Stimulated activated CD4-positive, alpha-beta T cell treated with anti-CD3 and anti-CD28 coated beads, Interleukin-2, amount 100 ng/mL, for 24 hours (primary cell): ENCODE results near the gene HSDL2.
"Not testable (repeated sequence)": the region's sequence is repeated elsewhere in the genome, so short reads cannot be mapped to it uniquely, and the experiment has no call there.

Experiments
- DNase-seq, 2 donors: peaks; one replicate each; pipeline ENCODE4 v3.0.0-alpha.2; 2020

Gene HSDL2

GRCh38 chr9:112403614-112404201 lies 23.8 kb downstream of the HSDL2 start:
- DNase-seq: no peak

DNA sequence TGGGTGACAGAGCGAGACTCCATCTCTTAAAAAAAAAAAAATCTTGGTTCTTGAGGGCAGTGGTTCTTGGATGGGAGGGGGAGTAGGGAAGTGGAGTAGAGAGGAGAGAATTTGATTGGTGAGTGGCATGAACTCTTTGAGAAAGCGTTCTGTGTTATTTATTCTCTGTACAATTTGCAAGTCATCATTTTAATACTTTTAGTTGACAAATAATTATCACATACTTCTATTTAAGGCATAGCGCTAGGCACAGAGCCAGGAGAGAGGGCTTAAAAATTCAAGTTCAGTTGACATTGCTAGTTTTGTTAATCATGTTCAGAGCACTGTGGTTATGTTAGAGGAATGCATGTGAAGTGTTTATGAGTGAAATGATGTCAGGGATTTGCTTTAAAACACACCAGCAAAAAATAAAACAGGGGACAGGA lies 24.6 kb downstream of the HSDL2 start:
- DNase-seq: no peak

- no peak for DNase-seq
Measured at GRCh38 chr9:112408275-112408674, 28.4 kb downstream of the HSDL2 start.

- no peak for DNase-seq
Measured at GRCh38 chr9:112408819-112409218, 28.9 kb downstream of the HSDL2 start.

- DNase-seq: no peak
Measured at GRCh38 chr9:112409758-112410157, 29.9 kb downstream of the HSDL2 start.

DNA sequence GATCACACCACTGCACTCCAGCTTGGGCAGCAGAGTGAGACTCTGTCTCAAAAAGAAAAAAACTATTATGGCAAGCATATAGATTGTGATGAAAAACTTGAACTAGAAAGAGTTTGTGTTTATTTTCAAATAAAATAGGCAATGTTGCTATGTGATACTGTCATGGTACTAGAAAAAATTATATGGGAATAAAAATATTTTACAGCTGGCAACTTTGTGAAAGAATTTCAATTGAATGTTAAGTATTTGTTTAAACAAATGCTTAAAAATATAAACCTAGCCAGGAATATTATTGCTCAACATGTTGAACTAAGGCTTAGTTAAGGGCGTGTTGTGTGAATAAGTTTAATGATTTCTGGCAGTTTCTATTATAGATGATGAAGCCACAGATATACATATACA lies 31.7 kb downstream of the HSDL2 start:
- no peak for DNase-seq

- DNase-seq: not testable (repeated sequence)
Measured at GRCh38 chr9:112413728-112414127, 33.8 kb downstream of the HSDL2 start.

GRCh38 chr9:112420208-112420607 lies 40.3 kb downstream of the HSDL2 start:
- DNase-seq: no peak

DNA sequence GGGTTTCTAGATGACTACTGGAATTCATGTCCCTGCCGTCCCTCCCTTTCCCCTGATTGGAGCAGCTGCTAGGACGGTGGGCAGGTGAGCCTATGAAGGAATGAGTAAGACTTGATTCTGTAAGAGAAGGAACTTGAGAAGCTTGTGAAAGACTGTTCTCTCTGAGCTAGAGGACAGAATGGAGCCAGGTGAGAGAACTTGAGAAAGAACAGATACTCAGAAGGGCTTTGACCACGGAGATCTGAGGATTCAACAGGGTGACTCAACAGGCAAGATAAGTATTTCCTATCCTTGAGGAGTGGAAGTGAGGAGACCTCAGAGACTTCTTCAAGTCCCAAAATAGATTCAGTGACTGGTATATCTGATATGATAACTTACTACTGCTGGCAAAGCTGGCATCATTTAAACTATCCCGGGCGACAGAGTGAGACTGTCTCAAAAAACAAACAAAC lies 41.9 kb downstream of the HSDL2 start:
- no peak for DNase-seq

DNA sequence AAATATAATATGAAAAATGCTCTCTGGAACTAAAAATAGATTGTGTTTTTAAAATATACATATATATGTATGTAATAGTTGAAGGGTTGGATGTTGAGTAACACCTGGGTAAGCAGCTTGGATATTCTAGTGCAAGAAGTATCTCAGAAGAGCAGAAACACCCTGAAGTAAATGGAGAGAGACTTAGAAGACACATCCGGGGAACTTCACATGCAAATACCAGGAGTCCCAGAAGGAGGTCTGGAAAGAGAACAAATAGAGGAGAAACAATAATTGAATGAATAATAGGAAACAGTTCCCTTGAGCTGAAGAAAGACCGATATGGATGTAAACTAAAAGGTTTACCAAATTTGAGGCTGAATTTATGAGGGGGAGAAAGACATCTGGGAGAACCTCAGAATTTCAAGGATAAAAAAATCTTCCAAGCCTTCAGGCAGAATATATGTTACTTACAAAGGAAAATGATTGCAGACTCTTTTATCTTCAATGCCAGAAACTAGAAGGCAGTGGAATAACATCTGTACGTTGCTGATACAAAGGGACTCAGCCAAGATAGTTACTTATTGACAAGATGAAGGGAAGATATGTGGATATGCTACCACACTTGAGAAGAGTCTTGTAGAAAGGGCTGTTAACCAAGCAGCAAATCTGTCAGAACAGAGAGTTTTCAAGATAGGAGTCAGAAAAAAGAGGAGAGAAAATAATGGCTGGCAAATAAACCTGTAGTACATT lies 42.7 kb downstream of the HSDL2 start:
- DNase-seq: no peak

- DNase-seq: no peak
Measured at GRCh38 chr9:112430006-112430522, 50.2 kb downstream of the HSDL2 start.

- no peak for DNase-seq
Measured at GRCh38 chr9:112433499-112434392, 53.8 kb downstream of the HSDL2 start.

DNA sequence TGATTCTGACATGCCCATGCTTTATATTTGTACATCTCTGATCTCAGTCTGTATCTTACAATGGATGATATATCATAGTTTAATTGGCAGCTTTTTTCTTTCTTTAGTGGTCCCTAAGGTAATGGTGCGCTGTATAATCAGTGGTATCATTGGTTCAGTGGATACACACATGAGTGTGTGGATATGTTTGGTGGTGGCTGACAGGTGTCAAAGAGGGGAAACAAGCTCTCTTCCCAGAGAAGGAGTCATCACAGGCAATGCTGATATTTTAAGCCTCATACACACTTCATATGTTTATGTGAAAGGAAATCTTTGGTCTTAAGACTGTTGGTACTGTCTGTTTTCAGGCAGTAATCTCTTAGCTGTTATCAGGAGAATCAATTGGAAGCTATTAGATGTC lies 54.6 kb downstream of the HSDL2 start:
- no peak for DNase-seq

DNA sequence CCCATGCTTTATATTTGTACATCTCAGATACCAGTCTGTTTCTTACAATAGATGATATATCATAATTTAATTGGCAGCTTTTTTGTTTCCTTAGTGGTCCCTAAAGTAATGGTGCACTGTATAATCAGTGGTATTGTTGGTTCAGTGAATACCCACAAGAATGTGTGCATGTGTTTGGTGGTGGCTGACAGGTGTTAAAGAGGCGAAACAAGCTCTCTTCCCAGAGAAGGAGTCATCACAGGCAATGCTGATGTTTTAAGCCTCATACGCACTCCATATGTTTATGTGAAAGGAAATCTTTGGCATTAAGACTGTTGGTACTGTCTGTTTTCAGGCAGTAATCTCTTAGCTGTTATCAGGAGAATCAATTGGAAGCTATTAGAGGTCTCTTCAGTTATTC lies 57.5 kb downstream of the HSDL2 start:
- no peak for DNase-seq

DNA sequence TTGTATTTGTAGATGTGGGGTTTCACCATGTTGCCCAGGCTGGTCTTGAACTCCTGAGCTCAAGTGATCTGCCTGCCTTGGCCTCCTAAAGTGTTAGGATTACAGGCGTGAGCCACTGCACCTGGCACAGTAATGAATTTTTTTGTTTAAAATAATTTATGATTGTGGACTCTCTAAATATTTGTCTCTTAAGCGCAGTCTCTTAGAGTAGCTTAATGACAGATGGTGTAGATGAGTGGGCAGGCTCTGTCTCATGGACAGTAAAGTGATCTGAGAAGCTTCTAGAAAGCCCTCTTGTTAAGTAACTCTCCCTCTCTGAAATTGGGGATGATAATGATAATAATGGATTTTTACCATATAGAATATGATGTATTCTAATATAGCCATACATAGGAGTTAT lies 59.3 kb downstream of the HSDL2 start:
- DNase-seq: no peak

- DNase-seq: no peak
Measured at GRCh38 chr9:112439825-112440224, 59.9 kb downstream of the HSDL2 start.

DNA sequence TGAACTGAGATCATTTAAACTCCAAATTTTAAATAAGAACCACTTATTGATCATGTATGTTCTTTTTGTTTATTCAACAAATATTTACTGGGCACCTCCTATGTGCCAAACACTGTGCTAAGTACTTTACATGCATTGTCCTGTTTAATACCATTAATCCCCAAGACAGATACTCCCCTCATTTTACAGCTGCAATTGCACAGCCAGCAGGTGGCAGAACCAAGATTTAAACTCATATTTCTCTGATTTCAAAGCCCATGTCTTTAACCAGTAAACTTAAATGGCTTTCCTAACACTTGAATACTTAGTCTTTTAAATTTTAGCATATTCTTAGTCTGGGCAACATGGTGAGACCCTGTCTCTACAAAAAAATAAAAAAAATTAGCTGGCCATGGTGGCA lies 63.3 kb downstream of the HSDL2 start:
- peak; percentile 3 to 18 for DNase-seq

DNA sequence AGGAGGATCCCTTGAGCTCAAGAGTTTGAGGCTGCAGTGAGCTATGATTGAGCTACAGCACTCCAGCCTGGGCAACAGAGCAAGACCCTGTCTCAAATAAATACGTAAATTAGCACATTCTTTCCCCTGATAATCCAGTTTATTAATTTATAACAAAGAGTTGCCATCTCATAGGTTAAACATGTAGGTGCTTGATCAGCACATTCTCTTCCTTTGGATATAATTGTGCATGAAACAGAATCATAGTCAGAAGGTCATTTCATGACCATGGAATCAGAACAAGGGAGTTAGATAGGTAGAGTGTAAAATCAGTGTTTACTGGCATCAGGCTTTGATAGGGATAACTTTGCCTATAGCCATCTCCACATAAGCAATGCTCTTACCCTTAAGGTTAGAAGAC lies 63.7 kb downstream of the HSDL2 start:
- no peak for DNase-seq

DNA sequence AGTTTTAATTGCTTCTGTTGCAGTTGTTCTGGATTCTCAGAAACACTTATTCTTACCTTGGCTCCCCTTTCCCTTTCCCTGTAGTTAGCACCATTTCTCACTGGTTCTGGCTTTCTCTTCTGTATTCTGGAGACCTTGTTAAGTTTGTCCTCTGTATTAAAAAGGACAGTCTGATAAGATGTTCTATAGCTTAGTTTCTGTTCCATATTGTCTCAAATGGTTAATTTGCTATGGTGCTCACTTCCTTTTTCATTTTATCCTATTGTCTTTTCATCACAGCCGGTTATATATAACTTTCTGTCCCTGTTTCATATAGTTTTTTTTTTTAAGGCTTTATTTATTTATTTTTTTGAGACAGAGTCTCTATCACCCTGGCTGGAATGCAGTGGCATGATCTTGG lies 65.3 kb downstream of the HSDL2 start:
- no peak for DNase-seq

DNA sequence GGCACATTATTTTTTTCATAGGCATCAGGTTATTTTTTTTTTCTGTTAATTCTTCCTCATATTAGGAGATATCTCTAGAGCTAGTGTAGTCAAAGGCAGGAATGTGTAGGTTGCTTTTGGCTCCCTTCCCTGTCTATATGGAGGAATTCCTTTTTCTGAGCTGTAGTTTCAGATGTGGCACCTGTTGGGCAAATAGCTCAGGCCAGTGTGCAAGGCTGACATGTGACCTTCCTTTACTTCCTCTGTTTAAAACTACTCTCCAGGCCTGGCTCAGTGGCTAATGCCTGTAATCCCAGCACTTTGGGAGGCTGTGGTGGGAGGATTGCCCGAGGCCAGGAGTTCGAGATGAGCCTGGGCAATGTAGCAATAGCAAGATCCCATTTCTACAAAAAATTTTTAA lies 66.2 kb downstream of the HSDL2 start:
- DNase-seq: no peak

- DNase-seq: no peak
Measured at GRCh38 chr9:112446526-112446925, 66.6 kb downstream of the HSDL2 start.

GRCh38 chr9:112447283-112447761 lies 67.4 kb downstream of the HSDL2 start:
- DNase-seq: no peak

DNA sequence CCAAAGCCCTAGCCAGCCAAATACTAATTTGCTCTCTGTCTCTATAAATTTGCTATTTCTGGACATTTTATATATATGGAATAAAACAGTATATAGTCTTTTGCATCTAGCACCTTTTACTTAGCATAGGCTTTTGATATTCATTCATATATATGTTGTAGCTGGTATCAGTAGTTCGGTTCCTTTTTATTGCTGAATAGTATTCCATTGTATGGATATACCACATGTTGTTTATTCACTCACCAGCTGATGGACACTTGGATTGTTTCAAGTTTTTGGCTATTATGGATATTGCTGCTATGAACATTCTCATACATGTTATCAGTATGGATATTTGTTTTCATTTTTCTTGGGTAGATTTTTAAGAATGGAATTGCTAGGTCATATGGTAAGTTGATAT lies 82.9 kb downstream of the HSDL2 start:
- DNase-seq: no peak
